COLO668 (cell line): Measurements from ENCODE around the gene RAD51B.
"Not testable (repeated sequence)": the region's sequence is repeated elsewhere in the genome, so short reads cannot be mapped to it uniquely, and the experiment has no call there.

Experiments
- DNase-seq: peaks from one replicate; lab custom pipeline; 2025; ENCODE audit not compliant: unreplicated experiment; lab: John Stamatoyannopoulos, UW

The RAD51B gene

DNA sequence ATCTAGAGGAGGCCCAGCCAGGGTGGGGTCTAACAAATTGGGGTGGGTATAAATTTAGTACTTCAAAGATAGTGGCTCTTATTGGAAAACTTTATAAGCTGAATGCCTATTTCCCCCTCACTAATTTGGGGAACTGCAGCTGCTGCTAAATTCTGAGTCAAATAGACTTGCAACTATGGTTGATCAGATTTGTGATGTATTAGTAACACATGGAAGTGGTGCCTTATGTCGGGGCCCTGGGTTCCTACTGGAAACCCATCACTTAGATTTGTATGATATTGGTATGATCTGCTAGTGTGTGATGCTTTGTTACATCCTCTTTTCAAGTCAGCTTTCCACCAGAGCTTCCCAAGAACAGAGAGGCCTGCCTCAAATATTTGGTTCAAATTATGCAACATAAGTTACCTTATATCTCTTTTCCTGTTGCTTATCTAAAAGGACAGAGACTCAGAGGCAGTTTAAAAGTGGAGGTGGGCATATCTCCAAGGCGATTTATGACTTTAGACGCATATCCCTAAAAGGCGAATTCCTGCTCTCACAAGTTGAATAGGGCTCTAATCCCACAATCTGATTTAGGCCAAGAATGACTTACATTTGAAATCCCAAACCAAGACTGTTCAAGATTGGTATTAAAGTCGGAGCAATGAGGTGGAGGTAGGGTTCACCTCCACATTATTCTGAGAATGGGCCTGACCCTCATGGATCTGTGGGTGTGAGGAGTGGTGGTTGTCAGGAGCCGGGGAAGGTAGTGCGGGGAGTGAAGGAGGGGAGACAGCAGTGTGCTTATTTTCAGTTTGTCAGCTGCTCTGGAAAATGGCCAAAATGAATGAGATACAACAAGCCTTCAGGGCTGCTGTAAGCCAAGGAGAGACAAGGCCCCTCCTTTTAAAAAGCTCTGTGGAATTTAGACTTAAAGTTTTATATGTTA, 425.8 kb downstream of the RAD51B start:
- DNase-seq, result no peak

DNA sequence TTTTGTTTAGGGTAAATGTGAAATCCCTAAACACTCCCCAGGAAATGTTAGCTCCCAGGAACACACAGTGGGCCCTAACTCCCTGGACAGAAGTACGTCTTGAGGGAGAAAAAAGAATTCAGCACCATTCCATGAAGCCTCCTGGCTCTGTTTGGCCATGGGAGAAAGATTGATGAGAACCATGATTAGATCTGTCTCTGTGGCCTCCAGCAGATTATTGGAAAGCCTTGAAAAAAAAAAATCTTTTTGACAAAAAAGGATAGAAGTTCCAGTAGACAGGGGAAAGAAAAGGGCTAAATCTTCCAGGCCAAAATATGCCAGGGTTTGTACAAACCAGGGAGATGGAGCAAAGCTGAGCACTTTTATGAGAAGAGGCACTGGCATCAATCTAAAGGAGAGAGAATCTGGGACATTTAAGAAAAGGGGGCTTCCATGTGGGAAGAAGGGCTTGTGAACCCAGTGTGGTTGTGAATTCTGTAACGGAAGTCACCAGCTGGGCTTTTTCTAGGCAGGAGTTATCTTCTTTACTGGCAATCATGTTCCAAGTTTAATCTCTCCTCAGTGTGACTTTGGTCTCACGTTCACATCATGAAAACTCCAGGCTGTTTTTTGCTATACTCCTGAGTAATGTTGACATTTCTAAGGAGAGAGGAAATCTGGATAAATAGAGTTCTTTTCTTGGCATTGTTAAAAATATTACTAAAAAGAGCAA, 426.7 kb downstream of the RAD51B start:
- DNase-seq, result no peak

DNA sequence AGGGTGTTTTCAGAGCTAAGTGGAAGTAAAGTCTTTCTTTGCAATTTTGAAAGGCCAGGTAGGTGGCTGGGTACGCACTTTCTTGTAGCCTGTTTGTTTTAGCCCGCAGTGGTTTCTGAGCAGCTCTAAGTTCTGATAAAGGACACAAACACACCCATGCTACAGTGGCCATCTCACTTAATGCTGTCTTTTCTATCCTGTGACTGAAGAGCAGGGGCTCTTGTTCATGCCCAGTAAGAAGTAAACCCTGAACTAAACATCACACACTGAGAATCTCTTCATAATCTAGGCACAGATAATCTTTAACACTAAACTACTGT, 427.2 kb downstream of the RAD51B start:
- DNase-seq, result no peak

DNA sequence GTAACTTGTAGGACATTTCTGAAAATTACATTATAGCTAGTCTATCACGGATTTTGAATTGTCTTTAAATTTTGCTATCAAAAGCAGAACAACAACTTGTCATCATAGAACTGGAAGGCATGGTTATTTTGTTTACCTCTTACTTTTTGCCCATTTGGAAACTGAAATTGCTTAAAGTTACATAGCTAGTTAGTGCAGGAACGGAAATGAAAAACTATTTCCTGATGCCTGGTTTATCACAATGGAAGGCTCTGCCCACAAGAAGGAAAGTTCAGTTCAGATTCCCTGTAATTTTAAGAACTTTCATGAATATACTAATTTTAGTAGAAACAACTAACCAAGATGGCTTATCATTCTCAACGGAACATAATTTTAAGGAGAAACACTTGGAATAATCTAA, 427.7 kb downstream of the RAD51B start:
- DNase-seq, result no peak

DNA sequence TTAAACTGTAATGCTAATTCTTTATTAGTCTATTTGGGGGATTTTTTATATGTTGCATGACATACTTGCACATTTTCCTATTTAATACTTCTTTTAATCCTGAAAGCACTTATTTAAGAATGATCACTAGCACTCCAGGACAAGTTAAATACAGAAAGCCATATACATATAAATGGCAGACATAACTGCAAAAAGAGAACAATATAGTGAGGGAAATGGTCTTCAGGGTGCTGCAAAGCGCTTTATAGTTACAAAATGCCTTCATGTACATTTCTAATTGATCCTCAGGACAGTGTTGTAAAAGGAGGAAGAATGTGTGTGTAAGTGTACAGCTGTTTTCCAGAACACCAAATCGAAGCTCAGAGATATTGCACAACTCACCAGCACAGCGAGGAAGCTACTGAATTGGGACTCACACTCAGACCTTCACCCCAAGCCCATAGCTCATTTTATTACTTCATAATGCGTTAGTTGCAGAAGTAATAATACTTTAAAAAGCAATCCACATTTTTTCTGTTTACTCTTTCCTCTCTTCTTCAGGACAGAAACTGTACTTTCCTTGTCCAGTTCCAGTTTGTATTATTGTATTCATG, 428.2 kb downstream of the RAD51B start:
- DNase-seq, result no peak

DNA sequence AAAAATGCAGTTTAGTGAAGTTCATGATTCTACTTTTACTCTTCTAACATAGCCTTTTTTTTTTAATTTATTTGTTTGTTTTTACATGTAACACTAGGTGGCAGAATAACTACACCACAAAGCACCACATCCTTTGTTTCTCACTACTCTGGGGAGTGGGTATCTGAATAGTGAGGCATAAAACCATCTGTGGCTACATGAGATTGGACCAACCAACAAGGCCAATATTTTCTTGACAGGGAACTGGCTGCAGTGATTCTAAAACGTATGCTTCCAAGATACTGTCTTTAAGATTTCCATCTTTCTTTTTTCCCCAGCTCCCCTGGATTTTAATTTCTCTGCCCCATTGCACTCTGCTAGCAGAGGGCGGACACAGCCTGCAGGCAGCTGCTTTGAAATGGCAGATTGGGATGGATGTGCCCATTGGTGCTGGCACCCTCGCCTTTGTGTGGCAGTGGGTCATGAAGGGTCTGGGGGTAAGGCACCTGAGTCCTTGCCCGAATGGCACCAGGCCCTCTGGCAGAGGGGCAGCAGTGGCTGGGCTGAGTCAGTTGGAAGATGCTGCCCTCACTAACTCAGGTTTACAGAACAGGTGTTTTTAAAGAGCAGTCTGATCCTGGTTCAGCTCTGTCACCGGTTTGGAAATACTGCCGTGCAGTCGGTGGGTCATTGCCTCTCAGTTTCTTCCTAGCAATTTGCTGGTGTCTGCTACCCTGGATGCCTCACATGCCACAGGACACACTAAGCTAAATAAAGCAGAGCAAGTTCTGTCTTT, 429.1 kb downstream of the RAD51B start:
- DNase-seq, result no peak

DNA sequence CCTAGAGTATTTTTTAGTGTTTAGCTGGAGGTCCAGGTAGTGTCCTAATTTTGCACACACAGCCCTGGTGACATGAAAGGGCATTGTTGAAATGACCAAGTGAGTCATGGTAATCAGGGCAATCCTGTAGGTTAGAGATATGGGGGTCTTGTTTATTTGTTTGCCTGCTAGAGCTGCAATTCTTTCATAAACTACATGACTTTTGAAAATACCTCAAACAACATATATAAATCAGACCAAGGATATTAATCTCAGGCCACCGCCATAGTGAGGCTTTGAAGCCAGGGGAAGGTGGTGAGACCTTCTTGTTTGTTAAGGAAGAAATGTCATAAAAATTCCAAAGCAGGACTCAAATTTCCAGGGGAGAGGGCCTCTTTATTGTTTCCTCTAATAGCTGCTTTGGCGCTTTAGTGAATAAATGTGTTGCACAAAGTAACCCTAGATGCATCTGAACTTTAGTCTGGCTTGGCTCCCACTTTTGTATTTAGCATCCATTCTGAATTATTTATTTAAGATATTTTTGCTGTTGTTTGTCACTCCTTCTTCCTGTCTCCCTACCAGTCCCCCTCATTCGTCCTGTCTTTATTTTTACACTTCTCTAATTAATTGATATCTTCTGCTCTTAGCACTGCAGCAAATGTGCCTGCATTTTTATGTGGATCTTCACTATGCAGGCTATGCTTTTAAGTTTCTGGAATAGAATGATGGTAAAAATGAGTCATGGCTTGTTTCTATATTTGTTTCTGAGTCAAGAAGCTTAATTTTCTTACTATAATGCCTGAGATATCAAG, 430.3 kb downstream of the RAD51B start:
- DNase-seq, result no peak

DNA sequence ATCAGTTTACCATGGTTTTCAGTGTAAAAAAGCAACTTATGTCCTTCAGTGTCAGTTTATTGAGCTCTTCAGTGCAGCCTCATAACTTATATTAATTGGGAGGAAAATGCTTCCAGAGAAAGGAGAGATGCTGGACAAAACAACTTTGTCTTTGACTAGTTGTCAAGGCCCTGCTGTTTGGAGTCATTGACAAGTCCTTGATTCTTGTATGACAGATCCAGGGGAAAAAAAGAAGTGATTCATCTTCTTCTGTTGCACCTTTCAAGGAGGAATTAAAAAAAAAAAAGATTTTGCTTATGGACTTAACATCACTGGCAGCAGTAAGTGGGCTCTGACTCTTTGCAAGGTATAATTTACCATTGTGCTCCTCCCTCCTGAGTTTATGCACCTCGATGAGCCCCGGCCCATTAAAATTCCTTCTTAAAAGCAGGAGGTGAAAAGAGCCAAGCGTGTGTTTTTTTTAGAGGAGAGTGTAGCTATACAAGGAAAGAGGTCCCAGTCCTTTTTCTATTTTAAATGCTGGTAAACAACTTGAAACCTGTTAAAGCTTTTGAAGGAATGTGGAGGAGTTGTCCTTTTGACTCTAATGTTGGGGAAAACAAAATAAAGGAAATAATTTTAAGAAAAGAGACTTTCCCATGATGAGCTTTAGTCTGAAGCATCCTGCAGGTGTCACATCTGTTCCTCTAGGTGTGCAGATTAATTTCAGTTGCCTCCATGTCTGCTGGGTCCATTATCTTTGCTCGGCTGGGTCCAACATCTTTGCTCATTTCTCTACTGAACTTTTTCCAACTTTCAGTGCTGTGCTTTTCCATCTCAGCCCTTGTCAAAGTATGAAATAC, 431.6 kb downstream of the RAD51B start:
- DNase-seq, result no peak

DNA sequence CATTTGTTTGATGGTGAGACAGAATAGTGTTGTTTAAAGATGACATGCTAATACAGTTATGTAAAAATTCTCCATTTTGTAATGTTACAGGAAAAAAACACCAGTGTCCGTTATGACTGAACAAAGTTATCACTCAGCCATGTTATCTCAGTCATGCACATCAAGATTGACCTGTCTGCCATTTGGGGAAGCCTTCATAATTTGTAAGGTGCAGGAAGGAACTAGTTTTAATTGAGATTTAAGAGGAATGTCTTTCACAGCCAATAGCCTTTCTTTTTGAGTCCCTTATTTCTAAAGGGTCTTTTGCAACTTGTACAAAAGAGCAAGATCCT, 432.2 kb downstream of the RAD51B start:
- no peak for DNase-seq

DNA sequence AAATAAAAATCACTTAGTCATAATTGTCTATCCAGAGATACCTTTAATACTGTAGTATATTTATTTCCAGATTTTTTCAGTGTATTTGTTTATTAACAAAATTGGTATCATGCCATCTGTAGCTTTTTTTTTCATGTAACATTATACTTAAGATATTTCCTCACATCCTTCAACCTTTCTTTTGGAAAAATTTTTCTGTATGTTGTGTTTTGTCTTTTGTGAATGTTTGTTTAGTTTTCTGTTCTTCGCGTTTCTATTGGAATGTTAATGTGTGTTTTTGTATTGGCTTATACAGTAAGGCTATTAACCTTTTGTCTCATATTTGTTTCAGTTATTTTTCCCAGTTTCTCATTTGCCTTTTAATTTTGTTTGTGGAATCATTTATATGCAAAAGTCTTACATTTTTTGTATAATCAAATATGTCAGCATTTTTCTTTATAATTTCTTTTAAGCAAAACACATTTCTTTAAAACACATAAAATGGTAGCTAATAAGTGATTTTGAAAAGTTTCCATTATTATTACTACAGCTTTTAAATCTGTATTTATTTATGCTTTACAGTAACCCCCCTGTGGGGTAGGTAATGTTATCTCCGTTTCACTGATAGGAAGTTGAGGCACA, 433.7 kb downstream of the RAD51B start:
- DNase-seq, result no peak

DNA sequence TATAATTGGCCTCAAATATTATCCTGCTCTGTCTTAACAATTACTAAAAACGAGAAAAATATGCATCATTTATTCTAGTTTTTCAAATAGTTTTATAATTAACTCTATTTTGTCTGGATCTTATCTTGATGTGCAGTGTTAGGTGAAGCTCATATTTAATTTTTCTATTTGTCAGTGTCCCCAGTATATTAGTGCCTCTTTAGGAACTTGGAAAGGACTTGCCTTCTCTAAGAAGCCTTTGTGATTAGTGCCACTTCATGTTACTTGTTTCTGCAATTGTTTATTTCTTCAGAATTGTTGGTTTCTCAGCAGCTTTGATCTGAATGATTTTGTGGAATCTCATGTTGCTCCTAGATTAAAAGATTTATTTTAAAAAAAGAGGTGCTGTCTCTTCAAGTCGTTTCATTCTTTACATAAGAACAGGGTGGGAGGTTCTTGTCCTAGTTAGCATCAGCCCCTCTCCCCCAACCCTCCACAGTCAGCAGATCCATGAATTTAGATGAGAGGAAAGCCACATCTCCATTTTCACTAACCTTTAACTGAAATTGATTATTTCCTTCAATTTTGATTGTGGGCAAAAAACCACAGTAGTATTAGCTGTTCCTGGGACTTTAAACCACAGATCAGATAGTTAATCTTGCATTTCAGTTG, 434.4 kb downstream of the RAD51B start:
- no peak for DNase-seq

DNA sequence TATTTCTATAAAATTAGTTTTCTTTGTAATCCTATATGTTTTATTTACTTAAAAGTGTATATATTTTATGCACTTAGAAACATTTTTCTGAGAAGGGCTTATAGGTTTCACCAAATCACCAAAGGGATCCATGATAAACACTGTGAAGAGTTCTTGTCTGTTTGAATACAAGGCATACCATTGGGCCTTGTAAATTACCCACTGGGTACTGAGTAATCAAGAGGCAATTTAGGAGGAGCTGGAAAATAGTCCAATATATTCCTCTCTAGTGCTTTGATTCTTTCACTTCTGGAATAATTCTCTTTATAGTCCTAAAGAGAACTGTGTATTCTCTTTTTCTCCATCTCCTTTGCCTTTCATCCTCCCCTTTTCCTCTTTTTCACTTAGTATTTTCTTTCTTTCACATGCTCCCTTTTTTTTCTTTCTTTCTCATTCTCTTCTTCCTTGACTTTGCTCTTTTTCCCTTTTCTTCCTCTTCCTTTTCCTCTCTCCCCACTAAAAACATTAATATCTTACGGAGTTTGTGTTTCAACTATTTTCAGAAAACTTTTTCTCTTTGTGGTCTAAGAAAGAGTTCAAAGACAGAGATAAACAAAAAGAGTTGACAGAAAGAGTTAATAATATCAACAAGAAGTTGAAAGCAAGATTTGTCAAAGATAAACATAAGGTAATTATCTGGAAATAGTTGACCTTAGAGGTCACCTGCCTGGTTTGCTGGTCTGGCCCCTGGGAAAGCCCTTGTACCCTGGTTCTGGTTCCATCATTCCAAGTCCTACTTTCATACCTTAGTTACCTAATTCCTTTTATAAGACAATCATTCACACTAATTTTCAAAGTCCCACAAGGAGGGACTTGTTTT, 435.3 kb downstream of the RAD51B start:
- DNase-seq, result no peak

DNA sequence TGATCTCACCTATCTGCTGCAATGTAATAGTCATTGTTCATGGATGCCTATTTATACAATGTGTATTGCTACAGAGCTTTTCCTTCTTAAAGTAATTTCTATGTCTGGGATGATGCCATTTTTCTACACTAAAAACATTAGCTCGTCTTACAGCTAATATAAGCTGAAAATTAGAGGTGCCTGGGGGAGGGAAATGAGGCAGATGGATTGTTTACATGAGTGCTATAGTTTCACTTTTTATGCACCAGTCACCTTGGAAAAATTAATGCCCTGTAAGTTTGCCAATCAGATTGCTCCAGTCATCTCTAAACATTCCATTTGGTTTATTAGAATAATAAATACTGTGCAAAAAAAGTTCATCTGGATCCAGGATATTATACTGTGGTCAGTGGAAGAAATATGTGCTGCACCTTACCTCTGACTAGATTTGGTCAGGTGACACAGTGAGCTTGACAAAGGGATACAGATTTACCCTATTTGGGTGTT, 436.2 kb downstream of the RAD51B start:
- no peak for DNase-seq

DNA sequence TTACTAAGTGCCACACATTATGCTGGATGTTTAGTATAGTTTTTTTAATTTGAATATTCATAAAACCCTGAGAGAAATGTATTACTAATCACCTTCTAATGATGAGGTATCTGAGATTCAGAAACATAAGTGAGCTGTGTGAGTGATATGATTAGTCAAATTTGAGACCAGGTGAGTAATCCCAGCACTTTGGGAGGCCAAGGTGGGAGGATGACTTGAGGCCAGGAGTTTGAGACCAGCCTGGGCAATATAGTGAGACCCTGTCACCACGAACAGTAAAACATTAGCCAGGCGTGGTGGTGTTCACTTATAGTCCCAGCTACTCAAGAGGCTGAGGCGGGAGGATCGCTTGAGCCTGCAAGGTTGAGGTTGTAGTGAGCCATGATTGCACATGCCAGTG, 438.4 kb downstream of the RAD51B start:
- no peak for DNase-seq

DNA sequence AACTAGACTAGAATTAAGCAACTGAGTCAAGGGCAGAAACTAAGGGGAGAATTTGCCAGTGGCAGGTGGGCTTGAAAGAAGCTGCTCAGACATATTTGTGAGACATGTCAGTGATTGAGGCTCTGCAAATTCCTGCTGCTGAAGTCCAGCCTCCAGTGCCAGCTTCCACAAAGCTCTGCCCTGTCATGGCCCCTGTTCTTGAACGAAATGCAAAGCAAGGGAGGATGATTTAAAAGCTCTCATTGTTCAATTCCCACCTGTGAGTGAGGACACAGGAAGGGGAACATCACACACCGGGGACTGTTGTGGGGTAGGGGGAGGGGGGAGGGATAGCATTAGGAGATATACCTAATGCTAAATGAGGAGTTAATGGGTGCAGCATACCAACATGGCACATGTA, 439.4 kb downstream of the RAD51B start:
- DNase-seq, result not testable (repeated sequence)

DNA sequence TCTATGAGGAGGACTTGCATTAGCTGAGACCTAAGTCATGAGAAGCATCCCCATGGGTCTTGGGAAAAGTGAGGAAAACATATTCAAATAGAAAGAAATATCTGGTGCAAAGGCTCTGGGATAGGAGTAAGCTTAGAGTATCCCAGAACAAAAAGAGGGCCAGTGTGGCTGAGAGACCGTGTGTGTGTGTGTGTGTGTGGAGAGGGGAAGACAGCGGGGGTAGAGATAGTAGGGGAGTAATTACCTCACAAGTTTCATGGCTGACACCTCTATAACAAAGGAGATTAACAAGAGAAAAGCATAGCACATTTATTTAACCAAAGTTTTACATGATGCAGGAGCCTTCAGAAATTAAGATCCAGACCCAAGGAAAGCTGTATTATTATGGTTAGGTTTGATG, 440.5 kb downstream of the RAD51B start:
- no peak for DNase-seq

DNA sequence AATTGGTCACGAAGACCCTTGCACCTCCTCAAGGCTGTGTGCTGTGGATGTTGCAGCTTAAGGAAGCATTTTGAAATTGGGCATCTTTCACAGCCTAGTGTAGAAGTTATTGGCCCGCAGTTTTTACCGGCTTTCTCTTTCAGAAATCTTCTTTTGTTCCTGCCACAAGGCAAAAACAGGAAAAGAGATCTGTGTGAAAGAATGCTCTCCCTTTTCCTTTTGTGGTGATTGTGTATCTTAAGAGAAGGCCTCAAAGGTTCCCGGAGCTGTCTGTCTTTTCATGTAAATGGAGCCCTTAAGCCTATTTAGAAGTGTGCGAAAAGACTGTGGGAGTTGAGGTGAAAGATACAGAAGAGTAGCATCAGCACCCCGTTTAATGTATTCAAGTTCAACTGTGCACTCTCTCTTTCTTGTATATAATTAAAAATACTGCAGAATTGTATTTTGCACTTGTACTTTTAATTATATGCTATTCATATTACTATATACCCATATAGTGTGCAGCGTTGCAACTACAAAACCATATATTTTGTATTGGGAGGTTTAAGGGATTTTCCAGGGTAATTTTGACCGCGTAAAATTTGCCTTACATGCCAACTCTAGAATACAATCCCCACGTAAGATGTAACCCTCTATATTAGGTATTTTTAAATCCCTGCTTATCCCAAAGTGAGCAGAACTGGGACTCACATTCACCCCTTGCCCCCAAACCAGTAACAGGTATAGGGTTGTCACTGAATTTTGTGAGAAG, 441.7 kb downstream of the RAD51B start:
- DNase-seq, result no peak
